ENCODE measurements around the gene HERC4.

Gene HERC4

DNA sequence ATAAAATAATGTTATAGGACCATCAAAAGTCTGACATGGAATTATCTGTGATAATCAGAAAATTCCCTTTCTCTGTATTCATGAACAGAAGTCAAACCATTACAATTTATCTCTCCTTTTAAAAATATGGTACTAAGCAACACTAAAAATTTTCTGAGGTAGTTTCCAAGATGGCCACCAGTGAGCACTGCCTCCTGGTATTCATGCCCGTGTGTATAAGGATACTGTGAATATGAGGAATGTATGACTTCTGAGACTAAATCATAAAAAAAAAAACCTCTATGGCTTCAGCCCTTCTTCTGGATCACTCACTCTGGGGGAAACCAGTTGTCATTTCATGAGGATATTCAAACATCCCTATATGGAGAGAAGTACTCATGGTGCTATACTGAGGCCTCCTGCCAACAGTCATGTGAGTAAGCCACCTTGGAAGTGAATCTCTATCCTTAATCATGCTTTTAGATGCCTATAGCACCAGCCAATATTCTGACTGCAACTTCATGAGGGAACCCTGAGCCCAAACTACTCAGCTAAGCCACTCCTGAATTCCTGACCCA lies 149.6 kb downstream of the HERC4 start:
- H3K36me3 ChIP-seq (ENCODE audit: control insufficient read depth, insufficient read depth, low read length), result no peaks in the 10 kb centered on the region
- no peak overlapping the region for H3K4me3 ChIP-seq (ENCODE audit: low read length)
- no peaks in the 10 kb centered on the region for H3K4me1 ChIP-seq (ENCODE audit: control insufficient read depth, insufficient read depth, low read length)

GRCh38 chr10:67924136-67924535 lies 150.9 kb downstream of the HERC4 start:
- Histone ChIP-seq H3K27ac (ENCODE audit: low read depth, low read length) (no peak overlapping the region), H3K27me3 (ENCODE audit: control insufficient read depth, insufficient read depth, low read length) (no peaks in the 10 kb centered on the region), H3K9ac (ENCODE audit: low read length) (no peak overlapping the region), H3K4me3 (ENCODE audit: low read length) (no peak overlapping the region), H3K4me1 (ENCODE audit: control insufficient read depth, insufficient read depth, low read length) (no peaks in the 10 kb centered on the region), H3K36me3 (ENCODE audit: control insufficient read depth, insufficient read depth, low read length) (no peaks in the 10 kb centered on the region)

More for the DNA sequence above, 149.6 kb downstream of the HERC4 start:
- Histone ChIP-seq H3K27me3 (ENCODE audit: control insufficient read depth, insufficient read depth, low read length) (no peaks in the 10 kb centered on the region), H3K9ac (ENCODE audit: low read length) (no peak overlapping the region), H3K27ac (ENCODE audit: low read depth, low read length) (no peak overlapping the region)

GRCh38 chr10:67923551-67923950 lies 151.5 kb downstream of the HERC4 start:
- H3K27ac ChIP-seq (ENCODE audit: low read depth, low read length), result no peak overlapping the region
- H3K4me1 ChIP-seq (ENCODE audit: control insufficient read depth, insufficient read depth, low read length), result no peaks in the 10 kb centered on the region
- no peak overlapping the region for H3K9ac ChIP-seq (ENCODE audit: low read length)
- H3K27me3 ChIP-seq (ENCODE audit: control insufficient read depth, insufficient read depth, low read length), result no peaks in the 10 kb centered on the region
- no peak overlapping the region for H3K4me3 ChIP-seq (ENCODE audit: low read length)
- H3K36me3 ChIP-seq (ENCODE audit: control insufficient read depth, insufficient read depth, low read length), result no peaks in the 10 kb centered on the region

DNA sequence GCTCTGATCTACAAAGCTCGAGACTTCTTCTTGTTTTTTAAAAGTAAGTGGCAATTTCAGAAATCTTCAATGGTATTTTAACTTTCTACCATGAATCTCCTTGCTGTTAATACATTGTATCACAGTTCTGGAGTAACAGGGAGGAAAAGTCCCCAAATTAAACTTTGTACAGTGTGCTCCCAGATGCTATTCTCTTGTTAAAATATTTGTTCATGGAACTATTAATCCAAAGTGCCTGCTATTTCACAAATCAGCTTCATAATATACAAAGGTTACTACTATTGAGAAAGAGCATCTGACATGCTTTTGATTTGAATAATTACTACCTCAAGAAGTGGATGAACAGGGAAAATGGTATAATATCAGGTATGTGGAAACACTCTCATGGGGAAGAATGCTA lies 154.0 kb downstream of the HERC4 start:
- no peak overlapping the region for H3K9ac ChIP-seq (ENCODE audit: low read length)
- no peak overlapping the region for H3K4me3 ChIP-seq (ENCODE audit: low read length)
- H3K4me1 ChIP-seq (ENCODE audit: control insufficient read depth, insufficient read depth, low read length), result no peaks in the 10 kb centered on the region
- H3K36me3 ChIP-seq (ENCODE audit: control insufficient read depth, insufficient read depth, low read length), result no peaks in the 10 kb centered on the region
- H3K27me3 ChIP-seq (ENCODE audit: control insufficient read depth, insufficient read depth, low read length), result no peaks in the 10 kb centered on the region
- H3K27ac ChIP-seq (ENCODE audit: low read depth, low read length), result no peak overlapping the region

- Histone ChIP-seq H3K9ac (ENCODE audit: low read length) (no peak overlapping the region), H3K27me3 (ENCODE audit: control insufficient read depth, insufficient read depth, low read length) (no peaks in the 10 kb centered on the region), H3K36me3 (ENCODE audit: control insufficient read depth, insufficient read depth, low read length) (peaks cover 9% of the 10 kb centered on the region), H3K27ac (ENCODE audit: low read depth, low read length) (no peak overlapping the region), H3K4me1 (ENCODE audit: control insufficient read depth, insufficient read depth, low read length) (no peaks in the 10 kb centered on the region), H3K4me3 (ENCODE audit: low read length) (no peak overlapping the region)
These were observed 157.4 kb downstream of the HERC4 start for GRCh38 chr10:67917679-67918078.

GRCh38 chr10:67917169-67917568 lies 157.9 kb downstream of the HERC4 start:
- H3K4me3 ChIP-seq (ENCODE audit: low read length), result no peak overlapping the region
- no peak overlapping the region for H3K9ac ChIP-seq (ENCODE audit: low read length)
- peaks cover 12% of the 10 kb centered on the region for H3K36me3 ChIP-seq (ENCODE audit: control insufficient read depth, insufficient read depth, low read length)
- H3K27ac ChIP-seq (ENCODE audit: low read depth, low read length), result no peak overlapping the region
- no peaks in the 10 kb centered on the region for H3K27me3 ChIP-seq (ENCODE audit: control insufficient read depth, insufficient read depth, low read length)
- no peaks in the 10 kb centered on the region for H3K4me1 ChIP-seq (ENCODE audit: control insufficient read depth, insufficient read depth, low read length)

GRCh38 chr10:67914777-67915340 lies 160.2 kb downstream of the HERC4 start:
- Histone ChIP-seq H3K27ac (ENCODE audit: low read depth, low read length) (no peak overlapping the region), H3K27me3 (ENCODE audit: control insufficient read depth, insufficient read depth, low read length) (no peaks in the 10 kb centered on the region), H3K36me3 (ENCODE audit: control insufficient read depth, insufficient read depth, low read length) (peaks cover 15% of the 10 kb centered on the region), H3K4me3 (ENCODE audit: low read length) (no peak overlapping the region), H3K9ac (ENCODE audit: low read length) (no peak overlapping the region), H3K4me1 (ENCODE audit: control insufficient read depth, insufficient read depth, low read length) (no peaks in the 10 kb centered on the region)

- Histone ChIP-seq H3K4me1 (ENCODE audit: control insufficient read depth, insufficient read depth, low read length) (no peaks in the 10 kb centered on the region), H3K27me3 (ENCODE audit: control insufficient read depth, insufficient read depth, low read length) (no peaks in the 10 kb centered on the region), H3K27ac (ENCODE audit: low read depth, low read length) (no peak overlapping the region), H3K9ac (ENCODE audit: low read length) (no peak overlapping the region), H3K4me3 (ENCODE audit: low read length) (no peak overlapping the region), H3K36me3 (ENCODE audit: control insufficient read depth, insufficient read depth, low read length) (peaks cover 17% of the 10 kb centered on the region)
These were observed 162.6 kb downstream of the HERC4 start for GRCh38 chr10:67912331-67912946.

DNA sequence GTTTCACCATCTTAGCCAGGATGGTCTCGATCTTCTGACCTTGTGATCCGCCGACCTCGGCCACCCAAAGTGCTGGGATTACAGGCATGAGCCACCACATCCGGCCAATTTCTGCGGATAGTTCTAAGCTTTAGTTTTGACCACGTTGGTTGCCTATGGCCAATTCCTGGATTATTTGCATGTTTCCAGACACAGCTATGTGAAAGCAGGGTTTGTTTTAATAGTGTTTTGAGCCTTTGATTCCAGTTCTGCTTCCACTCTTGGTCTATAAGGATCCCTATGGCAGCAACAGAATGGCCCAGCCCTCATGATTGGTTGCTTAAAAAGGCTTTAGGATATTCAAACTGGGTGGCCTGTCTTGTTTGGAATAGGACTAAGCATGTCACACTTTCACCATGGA lies 171.5 kb downstream of the HERC4 start:
- H3K27ac ChIP-seq (ENCODE audit: low read depth, low read length), result no peak overlapping the region
- H3K4me3 ChIP-seq (ENCODE audit: low read length), result no peak overlapping the region
- H3K4me1 ChIP-seq (ENCODE audit: control insufficient read depth, insufficient read depth, low read length), result no peaks in the 10 kb centered on the region
- H3K27me3 ChIP-seq (ENCODE audit: control insufficient read depth, insufficient read depth, low read length), result no peaks in the 10 kb centered on the region
- no peak overlapping the region for H3K9ac ChIP-seq (ENCODE audit: low read length)
- peaks cover 9% of the 10 kb centered on the region for H3K36me3 ChIP-seq (ENCODE audit: control insufficient read depth, insufficient read depth, low read length)

DNA sequence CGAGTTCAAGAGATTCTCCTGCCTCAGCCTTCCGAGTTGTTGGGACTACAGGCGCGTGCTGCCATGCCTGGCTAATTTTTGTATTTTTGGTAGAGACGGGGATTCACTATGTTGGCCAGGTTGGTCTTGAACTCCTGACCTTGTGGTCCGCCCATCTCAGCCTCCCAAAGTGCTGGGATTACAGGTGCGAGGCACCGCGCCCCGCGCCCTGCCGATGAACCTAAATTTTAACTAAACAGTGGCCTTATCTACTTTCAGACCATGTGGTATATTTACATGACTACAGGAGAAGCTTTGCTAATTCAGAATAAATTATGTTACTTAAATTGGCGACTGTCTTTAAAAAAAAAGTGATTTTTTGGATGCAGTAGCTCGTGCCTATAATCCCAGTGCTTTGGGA lies 181.4 kb downstream of the HERC4 start:
- Histone ChIP-seq H3K27me3 (ENCODE audit: control insufficient read depth, insufficient read depth, low read length) (no peaks in the 10 kb centered on the region), H3K27ac (ENCODE audit: low read depth, low read length) (no peak overlapping the region), H3K4me1 (ENCODE audit: control insufficient read depth, insufficient read depth, low read length) (no peaks in the 10 kb centered on the region), H3K4me3 (ENCODE audit: low read length) (no peak overlapping the region), H3K9ac (ENCODE audit: low read length) (no peak overlapping the region), H3K36me3 (ENCODE audit: control insufficient read depth, insufficient read depth, low read length) (peaks cover 6% of the 10 kb centered on the region)

- H3K9ac ChIP-seq (ENCODE audit: low read length), result no peak overlapping the region
- peak overlapping the region; percentile 83 for H3K27ac ChIP-seq (ENCODE audit: low read depth, low read length)
- H3K27me3 ChIP-seq (ENCODE audit: control insufficient read depth, insufficient read depth, low read length), result no peaks in the 10 kb centered on the region
- H3K4me1 ChIP-seq (ENCODE audit: control insufficient read depth, insufficient read depth, low read length), result peaks cover 6% of the 10 kb centered on the region
- H3K36me3 ChIP-seq (ENCODE audit: control insufficient read depth, insufficient read depth, low read length), result peaks cover 12% of the 10 kb centered on the region
- H3K4me3 ChIP-seq (ENCODE audit: low read length), result peak overlapping the region; percentile 86
These were observed 190.0 kb downstream of the HERC4 start for GRCh38 chr10:67884842-67885670.

- H3K27me3 ChIP-seq (ENCODE audit: control insufficient read depth, insufficient read depth, low read length), result no peaks in the 10 kb centered on the region
- H3K4me1 ChIP-seq (ENCODE audit: control insufficient read depth, insufficient read depth, low read length), result peaks cover 6% of the 10 kb centered on the region
- H3K27ac ChIP-seq (ENCODE audit: low read depth, low read length), result peak within 1 kb of the TSS; percentile 83
- peak within 1 kb of the TSS; percentile 54 for H3K9ac ChIP-seq (ENCODE audit: low read length)
- H3K4me3 ChIP-seq (ENCODE audit: low read length), result peak within 1 kb of the TSS; percentile 86
- H3K36me3 ChIP-seq (ENCODE audit: control insufficient read depth, insufficient read depth, low read length), result peaks cover 8% of the 10 kb centered on the region
These were observed 190.7 kb downstream of the HERC4 start, which contains the start of gene SIRT1 for GRCh38 chr10:67884313-67884841. TSS of gene SIRT1 (plus strand) at chr10:67884656. CDS start at chr10:67884722, 66 bp downstream.
